ENCODE results near the gene RGL4.
"Not testable (repeated sequence)": the region's sequence is repeated elsewhere in the genome, so short reads cannot be mapped to it uniquely, and the experiment has no call there.

The RGL4 gene

GRCh38 chr22:23728108-23728507 is 37.3 kb downstream of the RGL4 start:
- not testable (repeated sequence) for DNase-seq (ENCODE audit: low read depth in 1 of 2, low spot score in 1 of 2)

GRCh38 chr22:23737696-23738095 is 46.9 kb downstream of the RGL4 start:
- no peak for DNase-seq (ENCODE audit: low read depth in 1 of 2, low spot score in 1 of 2)

- DNase-seq (ENCODE audit: low read depth in 1 of 2, low spot score in 1 of 2), result no peak
These were observed 51.9 kb downstream of the RGL4 start for GRCh38 chr22:23742505-23743264.

GRCh38 chr22:23743303-23743705 is 52.5 kb downstream of the RGL4 start:
- DNase-seq (ENCODE audit: low read depth in 1 of 2, low spot score in 1 of 2), result no peak

- no peak for DNase-seq (ENCODE audit: low read depth in 1 of 2, low spot score in 1 of 2)
These were observed 53.2 kb downstream of the RGL4 start for GRCh38 chr22:23744001-23744400.

DNA sequence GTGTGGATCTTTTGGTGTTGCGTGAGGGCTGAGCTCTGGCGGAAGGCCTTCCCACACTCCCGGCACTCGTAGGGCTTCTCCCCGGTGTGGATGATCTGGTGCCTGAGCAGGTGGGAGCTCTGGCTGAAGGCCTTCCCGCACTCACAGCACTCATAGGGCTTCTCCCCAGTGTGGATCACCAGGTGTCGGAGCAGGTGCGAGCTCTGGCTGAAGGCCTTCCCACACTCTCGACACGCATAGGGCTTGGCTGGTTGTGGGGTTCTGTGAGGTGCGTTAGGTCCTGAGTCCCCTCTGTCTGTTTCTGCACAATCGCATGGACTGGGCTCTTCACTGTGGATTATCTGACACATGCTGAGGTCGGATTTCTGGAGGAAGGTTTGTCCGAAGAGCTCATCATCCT is 53.7 kb downstream of the RGL4 start:
- DNase-seq (ENCODE audit: low read depth in 1 of 2, low spot score in 1 of 2), result no peak

- no peak for DNase-seq (ENCODE audit: low read depth in 1 of 2, low spot score in 1 of 2)
These were observed 55.0 kb downstream of the RGL4 start for GRCh38 chr22:23745791-23746190.

Data from stimulated activated CD4-positive, alpha-beta T cell treated with anti-CD3 and anti-CD28 coated beads, Interleukin-15, amount 100 ng/mL, for 1 hour (primary cell).